Measurements from ENCODE around the gene SYNDIG1. TPM values are rescaled to one million over a fixed set of nuclear protein-coding genes. Genes with fewer than 3 reads are reported as not detected.

SYNDIG1 gene
- total RNA-seq, 2 experiments from 2014 or later: not detected

DNA sequence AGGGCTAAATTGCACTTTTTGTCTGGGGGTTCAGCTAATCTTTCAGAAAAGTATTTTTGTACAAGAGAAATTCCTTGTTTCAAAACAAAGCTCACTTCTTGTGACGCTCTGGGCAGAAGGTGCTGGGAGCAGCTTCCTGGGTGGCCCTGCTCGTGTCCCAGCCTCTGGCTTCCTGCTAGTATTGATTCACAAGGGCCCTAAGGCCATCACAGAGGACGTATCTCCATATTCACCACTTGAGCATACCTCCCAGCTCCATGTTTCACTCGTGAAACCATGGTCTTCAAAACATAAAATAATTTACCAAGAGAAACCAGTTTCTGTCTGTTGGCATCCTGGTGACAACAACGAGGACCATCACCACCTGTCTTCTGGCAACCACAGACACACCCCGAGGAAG, 49.1 kb downstream of the SYNDIG1 start:
- Histone ChIP-seq H3K4me2 (ENCODE audit: low read length) (no peak overlapping the region), H3K27ac (ENCODE audit: low read depth, low read length, poor library complexity, severe bottlenecking) (no peak overlapping the region), H3K9me3 (ENCODE audit: low read length) (no peaks in the 10 kb centered on the region), H3K9me2 (ENCODE audit: insufficient read depth, low read length) (no peaks in the 10 kb centered on the region), H3K36me3 (ENCODE audit: insufficient read depth, low read length) (no peaks in the 10 kb centered on the region), H3K79me2 (ENCODE audit: insufficient read depth, low read depth, low read length) (no peaks in the 10 kb centered on the region), H2AFZ (ENCODE audit: low read length) (no peak overlapping the region), H3K4me3 (ENCODE audit: low read depth, low read length, poor library complexity, severe bottlenecking) (no peak overlapping the region), H3K4me1 (ENCODE audit: insufficient read depth, low read length, poor library complexity, severe bottlenecking) (no peaks in the 10 kb centered on the region), H4K20me1 (ENCODE audit: insufficient read depth, low read length) (no peaks in the 10 kb centered on the region)
- no peak for DNase-seq (ENCODE audit: low spot score)
- POLR2A ChIA-PET: no interaction called here
- no peak for TF ChIP-seq CTCF (conservative IDR thresholded peaks at IDR 0.05; ENCODE audit: low read length)
- no peak for TF ChIP-seq EZH2phosphoT487 (IDR thresholded peaks at IDR 0.05; ENCODE audit: borderline replicate concordance, low read depth, low read length)
- intact Hi-C loops (cut with micrococcal nuclease; ENCODE audit: unreplicated experiment): no loop called here
- no TSS peak for BruUV-seq (replicated peaks)
- CTCF ChIA-PET (ENCODE audit: unreplicated experiment): no interaction called here

GRCh38 chr20:24519476-24519875, 50.0 kb downstream of the SYNDIG1 start:
- no peak for DNase-seq (ENCODE audit: low spot score)
- Histone ChIP-seq H4K20me1 (ENCODE audit: insufficient read depth, low read length) (no peaks in the 10 kb centered on the region), H3K27ac (ENCODE audit: low read depth, low read length, poor library complexity, severe bottlenecking) (no peak overlapping the region), H3K36me3 (ENCODE audit: insufficient read depth, low read length) (no peaks in the 10 kb centered on the region), H3K4me2 (ENCODE audit: low read length) (no peak overlapping the region), H2AFZ (ENCODE audit: low read length) (no peak overlapping the region), H3K79me2 (ENCODE audit: insufficient read depth, low read depth, low read length) (no peaks in the 10 kb centered on the region), H3K9me2 (ENCODE audit: insufficient read depth, low read length) (no peaks in the 10 kb centered on the region), H3K4me3 (ENCODE audit: low read depth, low read length, poor library complexity, severe bottlenecking) (no peak overlapping the region), H3K4me1 (ENCODE audit: insufficient read depth, low read length, poor library complexity, severe bottlenecking) (no peaks in the 10 kb centered on the region), H3K9me3 (ENCODE audit: low read length) (no peaks in the 10 kb centered on the region)
- intact Hi-C loops (cut with micrococcal nuclease; ENCODE audit: unreplicated experiment): no loop called here
- TF ChIP-seq EZH2phosphoT487 (IDR thresholded peaks at IDR 0.05; ENCODE audit: borderline replicate concordance, low read depth, low read length): no peak
- no peak for TF ChIP-seq CTCF (conservative IDR thresholded peaks at IDR 0.05; ENCODE audit: low read length)
- no TSS peak for BruUV-seq (replicated peaks)
- ChIA-PET CTCF (ENCODE audit: unreplicated experiment) (no interaction called here), POLR2A (no interaction called here)

DNA sequence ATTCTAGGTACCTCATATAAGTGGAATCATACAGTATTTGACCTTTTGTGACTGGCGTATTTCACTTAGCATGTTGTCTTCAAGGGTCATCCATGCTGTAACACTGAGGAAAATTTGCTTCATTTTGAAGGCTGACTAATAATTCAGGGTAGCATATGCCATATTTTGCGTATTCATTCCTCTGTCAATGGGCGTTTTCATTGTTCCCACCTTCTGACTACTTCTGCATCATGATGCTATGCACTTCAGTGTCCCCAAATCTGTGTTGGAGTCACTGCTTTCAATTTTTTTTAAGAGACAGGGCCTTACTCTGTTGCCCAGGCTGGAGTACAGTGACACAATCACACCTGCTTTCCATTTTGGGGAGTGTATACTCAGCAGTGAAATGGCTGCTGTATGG, 51.6 kb downstream of the SYNDIG1 start:
- Histone ChIP-seq H3K36me3 (ENCODE audit: insufficient read depth, low read length) (no peaks in the 10 kb centered on the region), H3K9me2 (ENCODE audit: insufficient read depth, low read length) (no peaks in the 10 kb centered on the region), H3K4me2 (ENCODE audit: low read length) (no peak overlapping the region), H3K9me3 (ENCODE audit: low read length) (no peaks in the 10 kb centered on the region), H3K4me3 (ENCODE audit: low read depth, low read length, poor library complexity, severe bottlenecking) (no peak overlapping the region), H4K20me1 (ENCODE audit: insufficient read depth, low read length) (no peaks in the 10 kb centered on the region), H3K27ac (ENCODE audit: low read depth, low read length, poor library complexity, severe bottlenecking) (no peak overlapping the region), H3K79me2 (ENCODE audit: insufficient read depth, low read depth, low read length) (no peaks in the 10 kb centered on the region), H2AFZ (ENCODE audit: low read length) (no peak overlapping the region), H3K4me1 (ENCODE audit: insufficient read depth, low read length, poor library complexity, severe bottlenecking) (no peaks in the 10 kb centered on the region)
- TF ChIP-seq CTCF (conservative IDR thresholded peaks at IDR 0.05; ENCODE audit: low read length) (no peak), EZH2phosphoT487 (IDR thresholded peaks at IDR 0.05; ENCODE audit: borderline replicate concordance, low read depth, low read length) (no peak)
- intact Hi-C loops (cut with micrococcal nuclease; ENCODE audit: unreplicated experiment): no loop called here
- ChIA-PET POLR2A (no interaction called here), CTCF (ENCODE audit: unreplicated experiment) (no interaction called here)
- no peak for DNase-seq (ENCODE audit: low spot score)
- no TSS peak for BruUV-seq (replicated peaks)
